ENCODE data around the gene IDH1. TPM values are rescaled to one million over a fixed set of nuclear protein-coding genes. Genes with fewer than 3 reads are reported as not detected.
A peak's percentile ranks its signal among the peaks of the same experiment; 100 is the strongest.

IDH1 gene
- total and polyA plus RNA-seq, 11 donors, result 16.0 to 115 (median 33.3) TPM

DNA sequence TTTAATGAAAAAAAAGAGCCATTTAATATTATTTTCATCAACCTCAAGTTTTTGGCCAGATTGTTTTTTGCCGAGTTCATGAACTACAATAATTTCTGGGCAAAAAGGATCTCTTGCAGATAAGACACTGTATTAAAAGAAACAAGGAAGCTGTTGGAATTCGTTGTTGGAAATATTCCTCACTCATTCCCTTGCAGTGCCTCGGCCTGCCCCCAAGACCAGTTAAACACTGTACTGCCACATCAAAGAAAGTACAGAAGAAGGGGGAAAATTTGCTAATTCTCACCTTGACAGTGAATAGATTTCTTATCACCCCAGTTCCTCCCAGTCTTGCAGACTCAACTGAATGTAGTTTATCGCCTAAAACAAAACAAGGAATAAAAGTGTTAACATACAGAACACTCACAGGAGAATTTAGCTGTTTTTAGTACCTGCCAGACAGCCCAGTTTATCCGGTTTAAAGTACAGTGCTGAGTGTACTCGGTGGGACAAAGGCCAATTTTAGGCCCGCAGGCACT, 1.2 kb downstream of the IDH1 start:
- Histone ChIP-seq H3K36me3 (peaks cover 0 to 46% (median 40%) of the 10 kb centered on the region in 9 donors), H3K4me3 (peak overlapping the region; percentile 73 to 96 (median 84)), H3K27ac (peak overlapping the region; percentile 51 to 95 (median 84)), H3K9me3 (no peaks in the 10 kb centered on the region), H3K27me3 (no peaks in the 10 kb centered on the region), H3K4me1 (peaks cover 0 to 55% (median 21%) of the 10 kb centered on the region in 12 donors)
- intact Hi-C loops (cut with DNase I), result loop anchor here in 6 of 10 donors (1.0 to 5.0 kb wide), 4 partner anchors 67 to 81 kb away; no protein-coding TSS in a partner anchor
- DNase-seq (no peak), ATAC-seq (no peak)
- 6 to 10% (median 7%) methylated on average over 7 of the region's 7 CpGs for WGBS, 4 donors
- TF ChIP-seq POLR2A (IDR thresholded peaks at IDR 0.05) (no peak), CTCF (IDR thresholded peaks at IDR 0.05) (no peak)

- 70 to 77% (median 74%) methylated on average over 3 of the region's 3 CpGs for WGBS, 4 donors
- Histone ChIP-seq H3K27me3 (no peaks in the 10 kb centered on the region), H3K27ac (peak overlapping the region in 8 of 12 donors; percentile 3 to 95 (median 86)), H3K4me1 (peaks cover 0 to 59% (median 21%) of the 10 kb centered on the region in 12 donors), H3K4me3 (peak overlapping the region in 8 of 12 donors; percentile 73 to 88 (median 84)), H3K9me3 (no peaks in the 10 kb centered on the region), H3K36me3 (peaks cover 0 to 54% (median 48%) of the 10 kb centered on the region in 9 donors)
- TF ChIP-seq POLR2A (IDR thresholded peaks at IDR 0.05) (no peak), CTCF (IDR thresholded peaks at IDR 0.05) (no peak)
- intact Hi-C loops (cut with DNase I), result loop anchor here in 4 of 10 donors (5.0 kb wide), 2 partner anchors 76 to 81 kb away; no protein-coding TSS in a partner anchor
- DNase-seq, result no peak
- ATAC-seq, result no peak
These were observed 2.0 kb downstream of the IDH1 start for GRCh38 chr2:208252716-208253492.

- no peaks in the 10 kb centered on the region for H3K9me3 ChIP-seq
- no peak overlapping the region for H3K4me3 ChIP-seq
- H3K4me1 ChIP-seq, result peaks cover 0 to 71% (median 22%) of the 10 kb centered on the region in 12 donors
- H3K27ac ChIP-seq, result no peak overlapping the region
- TF ChIP-seq POLR2A (IDR thresholded peaks at IDR 0.05) (no peak), CTCF (IDR thresholded peaks at IDR 0.05) (no peak)
- 91 to 97% (median 94%) methylated on average over 4 of the region's 4 CpGs for WGBS, 4 donors
- H3K27me3 ChIP-seq, result no peaks in the 10 kb centered on the region
- intact Hi-C loops (cut with DNase I), result loop anchor here in 4 of 10 donors (5.0 kb wide), 2 partner anchors 74 to 79 kb away; no protein-coding TSS in a partner anchor
- no peak for DNase-seq
- peaks cover 0 to 72% (median 64%) of the 10 kb centered on the region in 9 donors for H3K36me3 ChIP-seq
- ATAC-seq, result no peak
These were observed 3.8 kb downstream of the IDH1 start for GRCh38 chr2:208251098-208251497.

DNA sequence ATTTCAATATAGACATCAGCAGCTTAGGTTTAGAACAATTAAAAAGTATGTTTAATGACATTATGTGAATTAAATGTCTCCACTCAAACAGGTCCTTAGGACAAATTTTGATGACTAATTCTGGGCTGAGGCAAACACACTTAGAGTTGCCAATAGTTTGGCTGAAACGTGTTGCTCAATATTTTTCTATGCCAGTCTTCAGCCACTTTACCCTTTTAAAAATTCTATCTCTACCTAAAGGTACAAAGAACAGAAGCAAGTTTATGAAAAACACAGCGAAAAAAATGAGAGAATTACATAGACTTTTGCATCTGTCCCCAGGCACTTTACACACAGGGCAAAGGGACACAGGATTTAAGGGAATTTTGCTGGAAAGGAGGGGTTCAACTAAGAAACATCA, 4.5 kb downstream of the IDH1 start:
- DNase-seq (no peak), ATAC-seq (no peak)
- Histone ChIP-seq H3K36me3 (peaks cover 0 to 79% (median 71%) of the 10 kb centered on the region in 9 donors), H3K4me3 (no peak overlapping the region), H3K27ac (no peak overlapping the region), H3K4me1 (peaks cover 0 to 64% (median 17%) of the 10 kb centered on the region in 12 donors), H3K9me3 (no peaks in the 10 kb centered on the region), H3K27me3 (no peaks in the 10 kb centered on the region)
- intact Hi-C loops (cut with DNase I), result loop anchor here in 4 of 10 donors (5.0 kb wide), 2 partner anchors 73 to 78 kb away; no protein-coding TSS in a partner anchor
- WGBS, 4 donors, result 61 to 80% (median 75%) methylated on average over 2 of the region's 2 CpGs
- TF ChIP-seq CTCF (IDR thresholded peaks at IDR 0.05) (no peak), POLR2A (IDR thresholded peaks at IDR 0.05) (no peak)
